Stimulated activated CD8-positive, alpha-beta memory T cell treated with anti-CD3 and anti-CD28 coated beads, Interleukin-4, amount 100 ng/mL, for 48 hours (primary cell): ENCODE measurements around the gene SRSF4.
A peak's percentile ranks its signal among the peaks of the same experiment; 100 is the strongest.

ENCODE experiments used
- DNase-seq: peaks from one replicate; pipeline ENCODE4 v3.0.0-alpha.2; 2020

SRSF4 gene

DNA sequence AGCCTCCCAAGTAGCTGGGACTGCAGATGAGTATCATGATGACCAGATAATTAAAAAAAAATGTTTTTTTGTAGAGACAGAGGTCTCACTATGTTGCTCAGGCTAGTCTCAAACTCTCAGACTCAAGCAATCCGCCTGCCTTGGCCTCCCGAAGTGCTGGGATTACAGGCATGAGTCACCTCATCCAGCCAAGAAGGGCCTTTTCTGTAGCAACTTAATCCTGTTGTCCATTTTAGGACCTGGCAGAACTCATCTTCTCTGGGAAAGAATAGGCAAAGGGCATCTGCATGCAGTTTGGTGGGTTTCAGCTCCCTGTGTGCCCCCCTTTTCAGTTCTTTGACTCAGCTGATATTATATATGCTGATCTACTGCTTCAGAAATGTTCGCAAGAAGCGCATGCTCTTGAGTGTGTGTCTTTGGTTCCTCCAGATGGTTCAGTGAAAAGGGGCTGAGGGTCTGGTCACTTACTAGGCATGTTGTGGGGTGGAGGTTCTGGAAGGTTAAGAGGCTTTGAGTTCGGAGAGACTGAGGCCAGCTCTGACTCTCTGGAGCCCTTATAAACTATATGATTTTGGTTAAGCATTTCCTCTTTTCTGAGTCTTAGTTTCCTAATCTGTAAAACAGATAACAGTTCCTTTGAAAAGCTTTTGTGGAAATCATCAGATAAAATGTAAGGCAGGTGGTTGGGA, 19.4 kb upstream of the SRSF4 start:
- DNase-seq, result no peak

DNA sequence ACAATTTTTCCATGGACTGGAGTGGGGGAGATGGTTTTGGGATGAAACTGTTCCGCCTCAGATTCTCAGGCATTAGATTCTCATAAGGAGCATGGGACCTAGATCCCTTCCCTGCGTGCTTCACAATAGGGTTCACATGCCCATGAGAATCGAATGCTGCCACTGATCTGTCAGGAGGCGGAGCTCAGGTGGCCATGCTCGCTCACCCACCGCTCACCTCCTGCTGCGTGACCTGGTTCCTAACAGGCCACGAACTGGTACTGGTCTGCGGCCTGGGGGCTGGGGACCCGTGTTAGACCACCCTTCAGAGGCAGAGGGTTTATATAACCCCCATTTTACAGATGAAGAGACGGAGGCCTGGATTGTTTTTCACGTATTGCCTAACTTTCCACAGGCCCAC, 16.3 kb upstream of the SRSF4 start:
- no peak for DNase-seq

- peak; percentile 34 for DNase-seq
Observed at GRCh38 chr1:29197590-29197924, 15.9 kb upstream of the SRSF4 start.

- no peak for DNase-seq
Observed at GRCh38 chr1:29196863-29197589, 15.3 kb upstream of the SRSF4 start.

DNA sequence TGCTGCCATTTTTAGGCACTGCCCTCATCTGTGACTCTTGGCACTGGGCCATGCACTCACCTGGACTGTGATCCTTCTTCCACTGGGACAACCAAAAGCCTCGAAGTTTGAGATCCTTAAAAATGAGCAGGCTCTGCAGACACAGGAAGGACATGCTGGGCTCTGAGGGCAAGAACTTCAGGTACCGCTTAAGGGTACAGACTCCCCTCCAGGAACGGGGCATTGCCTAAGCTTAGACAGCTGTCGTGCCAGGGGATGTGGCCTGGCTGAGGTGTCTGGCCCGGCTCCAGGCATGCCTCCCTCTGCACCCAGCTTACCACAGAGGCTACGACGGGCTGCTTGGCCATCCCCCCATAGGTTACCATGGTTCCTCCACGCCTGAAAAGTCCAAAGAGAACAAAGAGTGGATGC, 14.2 kb upstream of the SRSF4 start:
- no peak for DNase-seq

DNA sequence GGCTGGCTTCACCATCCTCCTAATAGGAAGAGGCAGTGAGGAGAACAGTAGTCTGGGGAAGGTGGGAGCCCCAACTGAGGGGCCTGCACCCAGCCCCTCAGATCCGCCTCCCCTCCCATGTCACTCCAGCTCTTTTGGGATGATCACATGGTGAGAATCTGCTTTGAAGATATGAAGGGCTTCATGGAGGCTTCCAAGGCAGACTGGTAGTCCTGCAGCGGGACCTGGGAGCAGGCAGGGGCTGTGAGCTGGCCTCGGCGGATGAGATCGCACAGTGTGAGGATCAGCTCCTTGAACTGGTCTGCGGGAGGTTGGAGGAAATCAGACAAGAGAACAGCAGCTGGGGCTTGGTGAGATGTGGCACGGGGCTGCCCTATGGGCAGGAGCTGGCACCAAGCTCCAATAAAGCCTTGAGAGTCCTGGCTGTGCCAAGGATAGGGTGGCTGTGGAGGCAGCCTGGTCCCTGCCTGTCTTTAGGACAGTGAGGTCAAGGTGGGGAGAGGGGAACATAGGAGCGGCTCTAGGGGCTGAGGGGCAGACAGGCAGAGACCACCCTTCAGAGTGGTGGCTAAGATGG, 12.3 kb upstream of the SRSF4 start:
- DNase-seq, result no peak

DNA sequence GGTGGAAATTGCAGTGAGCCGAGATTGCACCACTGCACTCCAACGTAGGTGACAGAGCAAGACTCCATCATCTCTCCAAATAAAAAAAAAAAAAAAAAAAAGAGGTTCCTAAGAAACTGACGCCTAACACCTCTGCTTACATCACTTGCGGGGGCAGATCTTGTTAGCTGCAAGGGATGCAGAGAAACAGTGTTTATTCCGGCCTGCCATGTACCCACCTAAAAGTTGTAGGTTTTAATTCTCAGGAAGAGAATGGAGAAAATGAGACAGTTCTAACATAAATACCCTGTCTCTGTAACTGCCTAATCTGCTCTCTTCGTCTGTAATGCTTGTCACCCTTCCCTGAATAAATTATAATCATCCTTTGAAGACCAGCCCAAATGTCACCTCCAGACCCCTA, 9.0 kb upstream of the SRSF4 start:
- no peak for DNase-seq

- DNase-seq, result no peak
Observed at GRCh38 chr1:29186707-29187106, 5.0 kb upstream of the SRSF4 start.

- DNase-seq, result no peak
Observed at GRCh38 chr1:29186252-29186651, 4.6 kb upstream of the SRSF4 start.

DNA sequence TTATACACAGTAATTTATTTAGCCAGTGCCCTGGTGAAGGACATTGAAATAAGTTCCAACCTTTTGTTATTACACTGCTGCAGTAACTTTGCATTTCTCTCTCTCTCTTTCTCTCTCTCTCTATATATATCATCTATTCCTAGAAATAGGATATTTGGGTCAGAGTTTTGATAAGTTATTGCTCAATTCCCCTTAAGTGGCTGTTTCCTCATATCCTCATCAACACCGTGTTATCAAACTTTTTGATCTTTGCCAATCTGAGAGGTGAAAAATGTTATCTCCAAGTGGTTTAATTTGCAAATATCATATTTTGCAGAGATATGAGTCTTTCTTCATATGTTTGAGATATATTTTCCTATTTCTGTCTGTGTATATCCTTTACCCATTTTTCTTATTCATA, 1.6 kb upstream of the SRSF4 start:
- no peak for DNase-seq

DNA sequence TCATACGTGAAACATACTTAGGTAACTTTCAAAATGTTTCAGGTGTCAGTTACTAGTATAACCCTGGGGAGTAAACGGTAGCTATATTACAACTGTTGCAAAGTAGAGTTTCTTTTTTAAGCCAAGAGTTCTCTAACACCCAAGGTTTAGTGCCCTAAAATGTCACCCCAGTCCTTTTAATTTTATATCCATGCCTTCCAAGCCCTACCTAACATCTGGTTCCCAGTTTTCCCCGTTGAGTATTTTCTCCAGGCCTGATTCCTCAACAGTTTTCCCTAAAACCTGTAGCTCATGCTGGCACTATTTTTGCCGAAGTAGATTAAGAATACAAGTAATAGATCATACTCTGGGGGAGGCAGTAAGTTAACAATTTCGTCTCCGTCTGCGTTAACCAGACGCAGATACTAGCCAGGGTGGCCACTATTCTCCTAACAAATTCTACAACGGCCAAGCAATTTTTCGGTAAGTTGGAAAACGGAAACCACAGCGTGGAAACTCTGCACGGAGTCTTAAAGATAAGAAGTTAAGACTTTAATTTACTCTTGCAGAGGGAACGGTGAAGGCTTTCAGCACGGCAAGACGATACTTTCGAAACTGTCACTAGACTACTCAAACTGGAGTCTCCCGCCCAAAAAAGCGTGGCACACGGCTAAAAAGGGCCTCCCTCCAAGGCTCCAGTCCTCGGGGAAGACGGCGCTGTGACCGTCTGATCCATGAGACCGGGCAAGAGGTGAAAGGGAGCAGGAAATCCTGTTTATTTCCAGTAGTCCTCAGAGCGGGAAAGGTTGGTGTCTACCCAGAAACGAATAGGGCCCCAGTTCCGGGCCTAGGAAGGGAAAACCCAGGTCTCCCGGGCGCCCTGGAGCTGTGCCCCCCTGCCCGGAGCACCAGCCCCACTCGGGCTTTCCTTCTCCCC, 945 bp downstream of the SRSF4 start:
- DNase-seq, result no peak

GRCh38 chr1:29179641-29180184, 2.0 kb downstream of the SRSF4 start:
- no peak for DNase-seq

GRCh38 chr1:29177022-29177705, 4.5 kb downstream of the SRSF4 start:
- DNase-seq, result no peak

DNA sequence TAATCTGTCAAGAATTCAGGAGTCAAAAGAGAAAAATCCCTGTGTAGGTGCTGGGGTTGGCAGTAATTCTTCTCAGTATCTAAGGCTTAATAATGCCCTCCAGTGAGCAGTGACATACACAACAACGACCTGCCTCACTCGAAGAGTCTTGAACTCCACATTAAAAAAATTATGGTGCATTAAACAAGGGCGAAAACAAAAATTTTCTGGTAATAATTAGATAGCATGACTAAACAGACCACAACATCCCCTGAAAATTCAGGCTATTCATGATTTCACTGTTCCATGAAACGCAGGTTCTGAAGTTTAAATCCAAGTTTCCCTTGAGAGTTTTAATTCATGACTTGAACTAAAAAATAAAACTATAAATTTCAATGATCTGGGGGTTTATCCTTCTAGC, 5.1 kb downstream of the SRSF4 start:
- DNase-seq, result no peak

- DNase-seq, result no peak
Observed at GRCh38 chr1:29172415-29172939, 9.2 kb downstream of the SRSF4 start.

DNA sequence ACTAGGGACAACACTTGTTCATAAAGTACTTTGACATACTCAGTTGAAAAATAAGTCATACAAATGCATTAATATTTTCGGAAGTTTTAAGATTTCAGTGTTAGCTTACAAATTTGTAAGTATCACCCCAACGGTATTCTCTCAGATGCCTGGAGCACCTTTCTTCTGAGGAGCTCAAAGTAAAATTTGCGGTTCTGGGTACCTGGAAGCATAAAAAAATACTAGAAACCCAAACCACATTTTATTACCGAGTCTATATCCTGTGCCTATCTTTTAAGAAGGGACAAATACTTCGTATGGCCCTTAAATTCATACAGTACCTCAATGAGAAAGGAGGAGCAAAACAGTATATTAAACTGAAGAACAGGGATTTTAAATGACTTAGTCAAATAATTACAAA, 10.2 kb downstream of the SRSF4 start:
- no peak for DNase-seq

- DNase-seq, result no peak
Observed at GRCh38 chr1:29171089-29171488, 10.6 kb downstream of the SRSF4 start.

DNA sequence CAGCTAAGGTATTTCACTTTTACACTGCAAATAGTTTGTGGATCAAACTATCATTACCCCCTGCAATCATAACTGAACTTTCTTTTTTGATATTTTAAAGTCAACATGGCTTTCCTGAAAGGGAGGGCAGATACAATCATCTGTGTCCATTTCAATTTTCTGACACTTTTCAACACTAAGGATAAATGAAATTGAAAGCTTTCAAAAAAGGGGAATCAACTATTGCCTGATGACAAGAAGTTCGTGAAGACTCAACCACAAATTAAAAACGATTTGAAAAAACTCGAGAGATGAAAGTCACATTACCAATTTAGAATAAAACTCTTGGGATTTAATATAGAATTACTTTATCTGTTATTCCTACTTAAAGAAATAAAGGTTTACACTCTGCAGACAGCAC, 11.7 kb downstream of the SRSF4 start:
- no peak for DNase-seq

DNA sequence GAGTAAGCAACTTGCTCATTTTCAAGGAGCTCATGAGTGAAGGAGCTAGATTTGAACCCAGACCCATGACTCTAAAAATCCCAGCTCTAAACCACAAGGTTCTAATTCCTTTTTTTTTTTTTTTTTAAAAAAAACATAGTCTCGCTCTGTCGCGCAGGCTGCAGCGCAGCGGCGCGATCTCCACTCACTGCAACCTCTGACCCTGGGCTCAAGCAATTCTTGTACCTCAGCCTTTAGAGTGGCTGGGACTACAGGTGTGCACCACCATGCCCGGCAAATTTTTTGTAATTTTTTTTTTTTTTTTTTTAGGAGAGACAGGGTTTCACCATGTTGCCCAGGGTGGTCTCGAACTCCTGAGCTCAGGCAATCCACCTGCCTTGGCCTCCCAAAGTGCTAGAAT, 13.8 kb downstream of the SRSF4 start:
- no peak for DNase-seq

DNA sequence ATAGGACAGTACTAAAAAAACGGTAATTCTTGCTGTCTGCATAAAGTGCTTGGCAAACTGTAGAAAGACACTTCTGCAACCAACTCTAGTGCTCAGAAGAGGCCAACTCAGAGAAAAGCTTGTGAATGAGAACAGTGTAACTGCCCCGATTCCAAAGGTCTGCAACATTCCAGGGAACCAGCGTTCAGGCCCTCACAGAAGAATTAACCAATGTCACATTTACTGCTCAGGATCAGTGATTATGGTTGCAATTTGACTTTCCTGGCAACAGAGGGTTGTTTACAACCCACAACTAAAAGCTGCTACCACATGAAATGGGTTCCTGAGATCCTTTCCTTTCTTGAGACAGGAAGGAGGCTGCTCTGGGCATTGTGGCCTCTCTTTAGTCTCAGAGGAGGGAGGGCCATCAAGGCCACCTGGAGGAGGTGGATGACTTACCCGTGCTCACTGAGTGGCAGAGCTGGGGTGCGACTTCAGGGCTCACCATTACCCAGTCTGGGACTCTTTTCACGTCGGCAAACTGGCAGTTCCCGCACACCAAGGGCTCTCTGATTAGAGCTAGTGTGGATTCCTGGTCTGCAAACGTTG, 15.3 kb downstream of the SRSF4 start:
- no peak for DNase-seq

GRCh38 chr1:29164588-29164987, 17.1 kb downstream of the SRSF4 start:
- DNase-seq, result no peak
